Measurements from ENCODE around the gene HNRNPM.

- TF ChIP-seq, protein P1, sequence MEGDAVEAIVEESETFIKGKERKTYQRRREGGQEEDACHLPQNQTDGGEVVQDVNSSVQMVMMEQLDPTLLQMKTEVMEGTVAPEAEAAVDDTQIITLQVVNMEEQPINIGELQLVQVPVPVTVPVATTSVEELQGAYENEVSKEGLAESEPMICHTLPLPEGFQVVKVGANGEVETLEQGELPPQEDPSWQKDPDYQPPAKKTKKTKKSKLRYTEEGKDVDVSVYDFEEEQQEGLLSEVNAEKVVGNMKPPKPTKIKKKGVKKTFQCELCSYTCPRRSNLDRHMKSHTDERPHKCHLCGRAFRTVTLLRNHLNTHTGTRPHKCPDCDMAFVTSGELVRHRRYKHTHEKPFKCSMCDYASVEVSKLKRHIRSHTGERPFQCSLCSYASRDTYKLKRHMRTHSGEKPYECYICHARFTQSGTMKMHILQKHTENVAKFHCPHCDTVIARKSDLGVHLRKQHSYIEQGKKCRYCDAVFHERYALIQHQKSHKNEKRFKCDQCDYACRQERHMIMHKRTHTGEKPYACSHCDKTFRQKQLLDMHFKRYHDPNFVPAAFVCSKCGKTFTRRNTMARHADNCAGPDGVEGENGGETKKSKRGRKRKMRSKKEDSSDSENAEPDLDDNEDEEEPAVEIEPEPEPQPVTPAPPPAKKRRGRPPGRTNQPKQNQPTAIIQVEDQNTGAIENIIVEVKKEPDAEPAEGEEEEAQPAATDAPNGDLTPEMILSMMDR (IDR thresholded peaks at IDR 0.05; ENCODE audit: low read depth, low read length): no peak
- no peak for TF ChIP-seq EZH2phosphoT487 (IDR thresholded peaks at IDR 0.05; ENCODE audit: low read depth)
Measured at GRCh38 chr19:8441725-8442544, 2.8 kb upstream of the HNRNPM start.
